Left ventricle myocardium superior (tissue), 1 donor: ENCODE data around the gene RNF212. TPM values are rescaled to one million over a fixed set of nuclear protein-coding genes. Genes with fewer than 3 reads are reported as not detected.

Source experiments
- ATAC-seq: fragments of 200-7000 bp; cut with Tn5 transposase; one replicate; pipeline ENCODE4 v1.9.1; 2020; ENCODE audit warnings: mild to moderate bottlenecking, moderate library complexity
- DNase-seq: peaks from one replicate; pipeline ENCODE4 v3.0.0-alpha.2; 2020
- intact Hi-C: fragments of 100-400 bp; cut with micrococcal nuclease; formaldehyde crosslinking; loops from one replicate; pipeline ENCODE4 v1.11.0; 2022
- total RNA-seq: library from RNA; stranded (reverse); fragmentation: NEBNext Ultra II Directional; extraction: Animal tissue kit (Norgen Biotek cat#: 25700); gene quantifications from one replicate; pipeline ENCODE4 v1.2.1, GENCODE V29; 2021
- donor health status: DM: no; HTN: yes; CAD: no; lungs with severe emphysema.

RNF212 gene
- total RNA-seq, 1 donor from 2014 or later: 0.62 TPM

DNA sequence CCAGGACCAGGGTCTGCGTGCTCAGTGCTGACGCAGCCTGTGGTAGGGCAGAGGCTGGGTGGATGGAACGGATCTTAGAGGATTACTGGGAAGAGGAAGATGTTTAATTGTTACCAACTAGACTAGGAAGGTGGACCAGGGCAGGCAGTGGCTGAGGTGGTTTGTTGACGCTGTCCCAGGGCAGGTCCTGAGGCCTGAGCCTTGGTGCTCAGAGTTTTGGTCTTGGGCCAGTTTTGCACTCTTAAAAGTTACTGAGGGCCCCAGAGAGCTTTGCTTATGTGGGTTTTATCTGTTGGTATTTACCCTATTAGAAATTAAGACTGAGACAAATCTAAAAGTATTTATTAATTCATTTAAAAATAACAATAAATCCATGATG is 20.4 kb downstream of the RNF212 start:
- DNase-seq (no peak), ATAC-seq (no peak)
- intact Hi-C loops: no loop called here

DNA sequence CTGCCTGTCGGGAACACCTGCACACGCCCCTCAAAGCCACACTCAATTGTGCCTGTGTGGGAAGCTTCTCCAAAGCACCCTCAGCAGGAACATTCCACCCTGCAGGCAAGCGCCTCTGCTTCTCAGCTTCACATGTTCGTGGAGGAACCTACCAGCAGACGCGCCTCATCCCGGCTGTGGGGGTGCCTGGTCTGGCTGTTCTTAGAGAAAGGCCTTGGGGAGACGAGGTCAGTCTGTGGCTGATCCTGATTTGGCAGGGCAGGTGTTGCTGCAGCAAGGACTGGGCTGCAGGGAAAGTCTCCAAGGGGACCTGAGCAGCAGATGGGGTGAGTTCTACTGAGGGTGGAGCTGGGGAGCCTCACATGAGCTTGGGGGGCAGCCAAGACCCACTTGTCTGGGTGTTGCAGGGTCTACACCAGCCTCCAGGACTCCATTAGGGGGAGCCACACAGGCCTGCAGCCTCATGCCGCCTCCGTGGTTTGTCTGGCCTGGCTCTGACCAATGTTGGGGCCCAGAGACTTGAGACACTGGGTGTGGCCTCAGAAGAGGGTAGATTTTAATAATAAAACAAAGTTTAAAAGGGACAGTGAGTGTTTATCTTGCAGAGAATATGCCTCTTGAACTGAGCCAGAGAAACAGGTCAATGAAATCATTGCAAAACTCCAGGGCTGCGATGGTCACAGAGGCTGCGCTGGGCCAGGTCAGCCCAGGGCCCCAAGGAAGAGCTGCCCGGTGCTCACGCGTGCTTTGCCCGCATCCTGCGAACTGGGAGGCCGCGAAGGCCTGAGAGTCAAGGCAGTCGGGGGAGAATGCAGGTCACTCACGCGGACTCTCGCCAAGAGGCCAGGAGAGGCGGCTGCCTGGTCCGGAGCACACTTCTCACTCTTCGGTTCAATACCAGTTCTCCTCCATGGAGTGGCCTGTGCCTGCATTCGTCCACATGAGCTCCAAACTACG is 21.1 kb downstream of the RNF212 start:
- intact Hi-C loops: no loop called here
- DNase-seq: no peak

DNA sequence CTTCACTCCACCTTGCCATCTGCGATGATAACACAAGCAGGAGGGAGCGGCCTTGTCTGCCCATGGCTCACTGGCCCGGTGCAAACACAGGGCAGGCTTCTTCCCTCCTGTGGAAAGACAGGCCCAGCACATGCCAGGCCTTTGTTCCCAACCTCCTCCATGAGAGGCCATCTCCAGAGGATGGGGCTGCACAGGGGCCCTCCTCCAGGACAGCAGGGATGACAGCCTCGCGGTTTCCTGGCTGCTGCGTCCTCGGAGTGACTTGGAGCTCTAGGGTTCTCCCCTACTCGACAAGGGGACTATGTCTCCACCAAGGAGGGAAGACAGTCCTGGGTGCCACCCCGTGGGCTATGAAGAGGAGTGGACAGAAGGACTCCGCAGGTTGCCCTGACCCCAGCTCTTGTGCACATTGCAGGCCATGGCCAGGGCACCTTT is 21.8 kb downstream of the RNF212 start:
- DNase-seq (no peak), ATAC-seq (no peak)

More for the DNA sequence above, 21.1 kb downstream of the RNF212 start:
- ATAC-seq: no peak

DNA sequence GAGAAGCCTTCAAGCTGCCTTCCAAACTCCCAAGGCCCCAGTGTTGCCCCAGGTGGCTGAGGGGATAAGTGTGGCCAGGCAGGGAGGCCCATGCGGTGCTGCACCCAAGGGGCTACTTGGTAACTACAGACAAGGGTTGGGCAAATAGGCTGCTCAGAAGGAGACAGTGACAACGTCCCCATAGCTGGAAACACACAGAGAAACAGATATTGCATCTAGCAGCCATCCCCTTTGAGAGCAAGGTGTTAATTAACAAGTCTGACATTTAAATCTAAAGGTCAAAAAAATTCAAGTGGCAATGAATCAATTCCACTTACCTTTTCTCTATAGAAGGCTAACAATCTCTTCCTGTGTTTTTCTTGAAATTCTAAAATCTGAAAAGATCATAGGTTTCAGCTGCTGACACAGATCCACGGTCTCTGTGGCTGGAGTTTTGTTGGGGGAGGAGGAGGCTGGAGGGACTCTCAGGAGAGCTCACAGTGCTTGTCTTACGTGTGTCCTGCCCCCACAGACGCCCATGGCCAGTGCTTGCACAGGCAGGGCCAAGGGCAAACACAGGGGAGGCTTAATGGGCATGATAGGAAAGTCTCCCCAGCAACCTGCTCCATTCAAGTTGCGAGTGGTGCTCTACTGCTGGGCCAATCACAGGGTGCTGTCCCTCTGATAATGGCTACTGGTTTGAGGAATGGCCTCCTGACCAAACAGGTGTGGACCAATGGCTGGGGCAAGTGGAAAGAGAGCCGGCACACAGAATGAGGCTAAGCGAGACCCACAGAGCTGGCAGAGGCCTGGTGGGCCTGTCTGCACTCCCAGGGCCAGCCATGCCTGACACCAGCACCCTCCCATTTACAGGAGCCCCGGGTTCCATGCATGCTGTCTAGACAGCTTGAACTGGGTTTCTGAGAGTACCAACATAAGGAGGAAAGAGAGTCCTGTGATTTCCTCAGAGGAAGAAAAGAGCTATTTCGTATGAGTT is 22.6 kb downstream of the RNF212 start:
- ATAC-seq: no peak
- no peak for DNase-seq
- intact Hi-C loops: no loop called here

More for the DNA sequence above, 21.8 kb downstream of the RNF212 start:
- intact Hi-C loops: no loop called here

DNA sequence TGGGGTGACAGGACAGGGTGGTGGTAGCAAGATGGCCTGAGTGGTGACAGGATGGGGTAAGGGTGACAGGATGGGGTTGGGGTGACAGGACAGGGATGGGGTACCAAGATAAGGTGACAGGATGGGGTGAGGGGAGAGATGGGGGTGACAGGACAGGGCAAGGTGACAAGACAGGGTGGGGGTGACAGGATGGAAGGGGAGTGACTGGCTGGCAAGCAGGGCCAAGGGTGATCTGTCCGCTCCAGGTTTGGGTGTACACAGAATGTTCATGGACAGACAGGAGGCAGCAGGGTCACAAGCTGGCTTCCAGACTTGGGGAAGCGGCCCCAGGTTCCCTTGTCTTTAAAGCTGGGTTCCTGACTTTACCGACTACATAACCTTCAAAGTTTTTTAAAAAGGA is 23.3 kb downstream of the RNF212 start:
- no peak for ATAC-seq
- no peak for DNase-seq
- intact Hi-C loops: no loop called here

DNA sequence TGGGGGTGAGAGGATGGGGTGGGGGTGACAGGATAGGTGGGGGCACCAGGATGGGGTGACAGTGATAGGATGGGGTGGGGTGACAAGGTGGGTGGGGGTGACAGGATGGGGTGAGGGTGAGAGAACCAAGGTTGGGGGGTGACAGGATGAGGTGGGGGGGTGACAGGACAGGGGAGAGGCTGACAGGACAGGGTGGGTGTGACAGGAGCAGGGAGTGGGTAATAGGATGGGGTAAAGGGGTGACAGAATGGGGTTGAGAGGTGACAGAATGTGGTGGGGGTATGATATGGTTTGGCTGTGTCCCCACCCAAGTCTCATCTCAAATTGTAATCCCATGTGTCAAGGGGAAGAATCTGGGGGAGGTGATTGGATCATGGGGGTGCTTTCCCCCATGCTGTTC is 26.0 kb downstream of the RNF212 start:
- no peak for DNase-seq
- ATAC-seq: no peak
- intact Hi-C loops: no loop called here

DNA sequence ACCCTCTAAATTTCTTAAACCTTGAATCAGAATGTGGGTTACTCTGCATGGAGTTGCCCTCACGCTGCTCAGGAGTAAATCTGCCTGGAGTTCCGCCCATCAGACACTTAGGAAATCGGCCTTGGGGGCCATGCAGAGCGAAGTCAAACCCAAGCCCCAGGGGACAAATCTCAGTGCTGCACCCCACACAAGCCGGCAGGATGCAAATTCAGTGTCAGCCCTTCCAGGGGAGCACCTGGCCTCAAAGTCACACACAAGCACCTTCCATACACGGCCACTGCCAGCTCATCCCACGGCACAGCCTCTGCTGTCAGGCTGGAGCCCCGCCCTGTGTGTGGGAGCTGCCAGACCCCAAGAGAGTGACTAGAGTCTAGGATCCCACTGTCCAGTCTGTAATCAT is 27.4 kb downstream of the RNF212 start:
- DNase-seq (no peak), ATAC-seq (no peak)
- intact Hi-C loops: no loop called here

DNA sequence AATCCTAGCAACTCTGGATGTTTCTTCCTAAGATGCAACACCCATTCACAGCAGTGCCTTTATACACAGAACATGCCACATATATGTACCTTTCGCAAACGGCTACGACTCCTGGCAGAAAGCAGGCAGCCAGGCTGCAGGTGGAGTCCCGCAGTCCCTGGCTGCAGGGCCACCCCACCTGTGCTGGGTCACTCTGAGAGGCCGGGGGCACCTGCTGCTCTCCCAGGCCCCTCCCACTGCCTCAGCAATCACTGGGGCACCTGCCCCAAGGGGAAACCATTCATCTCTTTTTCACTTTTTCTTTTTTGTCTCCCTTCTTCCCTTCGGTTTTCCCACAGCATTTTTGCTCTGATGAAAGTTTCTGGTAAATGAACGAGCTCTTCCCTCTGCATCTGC is 28.0 kb downstream of the RNF212 start:
- DNase-seq (no peak), ATAC-seq (no peak)
- intact Hi-C loops: no loop called here

DNA sequence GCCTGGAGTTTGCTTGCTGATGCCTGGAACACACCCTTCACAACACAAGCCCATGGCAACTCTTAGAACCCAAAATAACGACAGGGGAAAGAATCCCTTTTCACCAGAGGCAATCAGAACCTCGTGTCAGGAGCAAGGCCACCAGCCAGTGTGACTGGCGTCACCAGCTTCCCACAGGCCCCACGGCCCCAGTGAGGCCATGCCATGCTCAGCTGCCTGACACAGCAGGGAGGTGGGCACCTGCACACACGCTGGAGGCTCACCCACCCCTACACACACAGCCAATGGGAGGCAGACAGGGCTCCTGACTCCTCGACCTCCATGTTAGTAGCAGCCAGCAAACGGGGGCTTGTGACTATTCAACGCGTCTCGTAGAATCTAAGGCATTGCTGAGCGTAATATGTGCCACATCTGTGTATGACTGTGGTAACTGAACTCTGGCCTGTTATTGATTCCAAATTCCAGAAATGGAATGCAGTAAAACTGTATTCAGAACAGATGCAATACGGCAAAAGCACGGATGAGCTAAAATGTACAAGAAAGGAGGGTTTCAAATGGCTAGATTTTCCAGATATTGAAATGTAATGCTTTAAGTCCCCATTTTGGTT is 28.5 kb downstream of the RNF212 start:
- intact Hi-C loops: no loop called here
- no peak for ATAC-seq
- no peak for DNase-seq

DNA sequence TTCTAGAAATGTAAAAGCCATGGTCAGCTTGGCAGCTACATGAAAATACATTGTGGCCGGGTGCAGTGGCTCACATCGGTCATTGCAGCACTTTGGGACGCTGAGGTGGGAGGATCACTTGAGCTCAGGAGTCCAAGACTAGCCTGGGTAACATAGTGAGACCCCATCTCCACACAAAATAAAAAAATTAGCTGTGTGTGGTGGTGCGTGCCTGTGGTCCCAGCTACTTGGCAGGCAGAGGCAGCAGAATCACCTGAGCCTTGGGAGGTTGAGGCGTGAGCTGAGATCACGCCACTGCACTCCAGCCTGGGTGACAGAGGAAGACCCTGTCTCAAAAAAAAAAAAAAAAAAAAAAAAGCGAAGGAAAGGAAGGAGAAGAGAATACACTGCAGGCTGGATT is 29.0 kb downstream of the RNF212 start:
- DNase-seq: no peak

DNA sequence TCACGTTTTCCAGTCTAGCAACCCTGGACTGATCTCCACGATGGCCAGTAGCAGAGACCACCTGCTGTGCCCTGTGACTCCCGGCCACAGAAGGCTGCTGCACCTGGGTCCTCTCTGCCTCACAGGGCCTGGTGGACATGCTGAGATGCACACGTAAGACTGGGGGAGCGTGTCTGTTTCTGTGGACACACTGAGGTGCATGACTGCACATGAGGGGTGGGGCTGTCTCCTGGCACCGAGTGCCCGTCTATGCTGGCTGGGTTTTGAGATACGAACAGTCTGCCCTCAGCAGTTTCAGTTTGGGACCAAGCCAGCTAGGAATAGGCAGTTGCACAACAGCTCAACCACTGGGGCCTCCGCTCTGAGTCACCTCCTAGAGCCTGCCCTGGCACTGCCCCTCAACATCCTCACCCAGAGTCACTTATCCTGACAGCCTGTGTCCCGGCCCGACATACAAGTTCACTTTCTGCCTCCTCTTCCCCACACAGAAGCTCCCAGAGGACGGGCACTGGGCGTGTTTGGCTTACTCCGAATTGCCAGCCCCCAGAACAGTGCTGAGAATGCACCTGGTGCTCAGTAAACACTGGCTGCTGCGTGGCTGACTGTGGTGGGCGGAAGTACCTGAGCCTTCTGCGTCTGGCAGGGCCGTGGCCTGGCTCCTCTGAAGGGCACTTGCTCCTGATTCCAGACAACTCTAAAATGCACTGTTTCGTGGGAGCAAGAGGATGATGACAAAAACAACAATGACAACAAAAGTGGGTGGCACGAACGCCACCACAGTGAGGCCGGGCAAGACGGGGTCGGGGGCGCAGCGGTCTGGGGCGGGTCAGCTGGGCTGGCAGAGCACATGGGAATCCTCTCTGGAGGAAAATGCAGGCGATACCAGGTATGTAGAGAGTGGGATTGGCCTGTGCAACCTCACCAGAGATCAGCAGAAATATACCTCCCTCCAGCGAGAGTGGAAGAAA is 30.9 kb downstream of the RNF212 start:
- intact Hi-C loops: no loop called here
- ATAC-seq (peak; percentile 86), DNase-seq (peak; percentile 37)

More for the DNA sequence above, 29.0 kb downstream of the RNF212 start:
- no peak for ATAC-seq
- intact Hi-C loops: no loop called here

DNA sequence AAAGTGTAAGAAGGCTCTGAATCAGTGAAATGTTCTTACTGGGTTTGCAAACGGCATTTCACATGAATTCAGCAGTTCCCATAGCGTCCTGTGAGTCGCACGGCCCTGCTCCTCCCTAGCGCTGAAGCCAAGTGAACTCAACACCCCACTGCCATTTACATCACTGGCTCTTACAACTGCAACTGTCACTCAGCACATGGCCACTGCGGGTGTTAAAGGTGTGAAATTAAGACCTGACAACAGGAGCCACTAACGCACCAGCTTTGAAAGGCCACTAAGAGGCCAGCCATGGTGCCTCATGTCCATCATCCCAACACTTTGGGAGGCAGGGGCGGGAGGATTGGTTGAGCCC is 31.7 kb downstream of the RNF212 start:
- no peak for DNase-seq
- intact Hi-C loops: no loop called here
- peak; percentile 19 for ATAC-seq

DNA sequence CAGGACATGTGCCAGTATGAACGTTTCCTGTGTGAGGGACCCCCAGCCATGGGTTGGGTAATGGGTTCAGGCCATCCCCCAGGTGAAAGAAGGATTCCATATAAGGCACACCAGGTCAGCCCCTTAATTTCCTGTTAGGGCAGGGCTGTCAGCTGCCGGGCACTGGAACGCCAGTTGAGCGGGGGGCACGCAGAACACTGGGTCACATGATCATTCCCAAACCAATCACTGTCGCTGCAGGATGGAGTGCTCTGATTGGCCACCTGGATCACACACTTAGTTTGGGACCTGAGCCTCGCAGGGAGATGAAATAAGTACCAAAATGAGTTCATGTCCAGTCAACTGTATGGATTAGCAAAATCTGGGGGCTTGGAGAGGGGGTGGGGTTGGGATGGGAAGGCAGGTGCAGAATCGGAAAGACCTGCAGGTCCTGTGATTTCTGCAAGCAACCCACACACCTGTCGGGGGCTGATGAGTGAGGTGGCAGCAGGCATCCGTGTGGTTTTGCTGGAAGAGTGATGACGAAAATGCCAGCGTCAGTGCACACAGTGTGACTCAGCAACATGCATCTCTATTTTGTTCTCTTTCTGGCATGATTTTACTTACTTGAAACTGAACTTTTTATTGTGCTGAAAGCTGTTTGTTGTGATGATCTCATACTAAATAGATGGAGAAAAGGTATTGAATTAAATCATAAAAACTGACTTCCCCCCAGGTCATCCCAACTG is 32.2 kb downstream of the RNF212 start:
- no peak for DNase-seq
- no peak for ATAC-seq
- intact Hi-C loops: no loop called here

DNA sequence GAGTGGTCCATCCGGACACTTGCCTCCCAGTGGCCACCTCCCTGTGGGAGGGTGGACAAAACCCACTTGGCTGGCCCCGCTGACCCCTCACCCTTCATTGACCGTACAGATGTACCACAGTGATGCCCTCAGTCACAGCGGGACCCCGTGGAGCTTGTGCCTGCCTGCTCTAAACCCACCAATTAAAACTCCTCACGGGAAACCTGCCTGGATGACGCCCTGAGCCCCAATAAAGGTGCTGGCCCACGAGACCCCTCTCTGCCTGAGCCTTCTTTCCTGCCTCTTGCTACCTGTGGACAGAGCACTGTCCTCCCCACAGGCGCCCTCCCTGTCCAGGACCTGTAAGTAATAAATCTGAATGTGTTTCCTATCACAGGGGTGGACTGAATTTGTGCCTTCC is 32.9 kb downstream of the RNF212 start:
- intact Hi-C loops: no loop called here
- DNase-seq: no peak

DNA sequence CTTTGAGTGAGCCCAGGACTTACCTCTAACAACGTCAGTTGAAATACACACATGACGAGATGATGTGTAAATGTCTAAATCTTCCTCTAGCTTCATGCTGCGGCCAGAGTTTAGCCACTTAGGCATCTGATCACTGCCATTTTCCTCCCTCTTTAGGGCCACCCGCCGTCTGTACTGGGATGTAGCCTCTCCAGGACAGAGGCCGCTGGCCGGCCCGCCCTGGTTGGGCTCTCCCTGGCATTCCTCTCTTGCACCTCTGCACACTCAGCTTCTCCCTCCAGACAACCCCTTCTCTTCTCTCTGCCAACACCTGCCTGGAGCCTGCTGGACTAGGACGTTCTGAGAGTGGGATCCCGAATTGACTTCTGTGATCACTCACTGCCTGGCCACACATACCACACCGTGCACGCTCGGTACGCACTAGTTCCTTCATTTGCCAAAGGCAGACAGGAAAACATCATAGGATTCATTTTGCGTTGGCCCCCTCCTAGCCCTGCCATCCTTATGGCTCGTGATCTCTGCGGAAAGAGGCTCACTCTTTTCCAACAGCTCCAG is 33.6 kb downstream of the RNF212 start:
- no peak for DNase-seq
- intact Hi-C loops: no loop called here
- no peak for ATAC-seq

More for the DNA sequence above, 32.9 kb downstream of the RNF212 start:
- ATAC-seq: no peak

DNA sequence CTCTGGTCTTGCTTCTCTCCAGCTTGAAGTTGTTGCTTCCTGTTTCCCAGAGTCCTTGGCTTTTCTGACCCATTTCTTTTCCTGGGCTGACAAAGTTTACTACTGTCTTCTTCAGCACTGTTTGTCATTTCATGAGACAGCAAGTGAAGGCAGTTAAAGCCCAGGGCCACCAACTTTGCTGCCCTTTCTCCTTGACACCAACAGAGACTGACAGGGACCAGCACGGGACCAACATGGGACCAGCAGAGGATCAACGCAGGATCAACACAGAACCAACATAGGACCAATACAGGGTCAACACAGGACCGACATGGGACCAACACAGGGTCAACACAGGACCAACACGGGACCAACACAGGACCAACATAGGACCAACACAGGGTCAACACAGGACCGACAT is 34.9 kb downstream of the RNF212 start:
- no peak for ATAC-seq
- intact Hi-C loops: no loop called here
- DNase-seq: no peak

DNA sequence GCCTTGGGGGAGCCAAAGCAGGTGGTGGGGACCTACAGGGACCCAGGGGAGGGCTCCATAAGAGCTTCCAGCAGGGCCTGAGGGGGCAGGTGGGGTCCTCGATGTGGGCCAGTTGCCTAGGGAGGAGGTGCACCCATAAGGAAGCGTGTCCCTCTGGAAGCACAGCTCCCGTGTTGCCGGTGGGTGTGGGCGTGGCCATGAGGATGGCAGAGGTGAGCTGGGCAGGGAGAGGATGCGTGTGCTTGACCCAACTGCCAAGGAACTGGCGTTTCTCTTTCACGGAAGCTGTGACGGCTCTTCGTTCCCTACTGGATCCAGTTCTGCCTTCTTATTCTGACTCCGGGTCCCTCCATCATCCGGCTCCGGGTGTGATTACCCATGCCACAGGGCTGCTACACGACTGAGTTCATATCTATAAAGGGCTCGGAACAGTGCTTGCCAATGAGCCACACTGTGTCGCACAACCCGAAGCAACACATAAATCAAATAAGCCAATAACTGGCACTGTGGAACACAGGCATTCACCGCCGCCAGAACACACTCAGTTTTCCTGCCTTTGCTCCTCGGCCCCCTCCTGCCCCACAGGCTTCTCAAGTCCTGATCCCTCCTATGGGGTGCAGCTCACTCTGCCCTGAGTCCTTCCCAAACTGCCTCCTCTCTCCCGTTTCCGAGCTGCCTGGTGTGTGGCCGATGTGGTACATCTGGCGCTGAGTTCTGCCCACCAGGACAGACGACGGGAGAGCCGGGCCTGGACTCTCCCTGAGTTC is 35.5 kb downstream of the RNF212 start:
- no peak for ATAC-seq
- DNase-seq: no peak
- intact Hi-C loops: no loop called here
